HG03108 (cell line): ENCODE measurements around the gene RNF111.
"Not testable (repeated sequence)": the region's sequence is repeated elsewhere in the genome, so short reads cannot be mapped to it uniquely, and the experiment has no call there.

ENCODE experiments used
- ATAC-seq: cut with Tn5 transposase; IDR thresholded peaks from one replicate; pipeline ENCODE4 v1.9.1; 2021; ENCODE audit warnings: moderate library complexity; ENCODE audit not compliant: unreplicated experiment

Gene RNF111

DNA sequence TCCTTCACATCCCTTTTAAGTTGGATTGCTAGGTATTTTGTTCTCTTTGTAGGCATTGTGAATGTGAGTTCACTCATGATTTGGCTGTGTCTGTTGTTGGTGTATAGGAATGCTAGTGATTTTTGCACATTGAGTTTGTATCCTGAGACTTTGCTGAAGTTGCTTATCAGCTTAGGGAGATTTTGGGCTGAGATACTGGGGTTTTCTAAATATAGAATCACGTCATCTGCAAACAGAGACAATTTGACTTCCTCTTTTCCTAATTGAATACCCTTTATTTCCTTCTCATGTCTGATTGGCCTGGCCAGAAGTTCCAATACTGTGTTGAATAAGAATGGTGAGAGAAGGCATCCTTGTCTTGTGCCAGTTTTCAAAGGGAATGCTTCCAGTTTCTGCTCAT lies 139.8 kb downstream of the RNF111 start:
- ATAC-seq: not testable (repeated sequence)

DNA sequence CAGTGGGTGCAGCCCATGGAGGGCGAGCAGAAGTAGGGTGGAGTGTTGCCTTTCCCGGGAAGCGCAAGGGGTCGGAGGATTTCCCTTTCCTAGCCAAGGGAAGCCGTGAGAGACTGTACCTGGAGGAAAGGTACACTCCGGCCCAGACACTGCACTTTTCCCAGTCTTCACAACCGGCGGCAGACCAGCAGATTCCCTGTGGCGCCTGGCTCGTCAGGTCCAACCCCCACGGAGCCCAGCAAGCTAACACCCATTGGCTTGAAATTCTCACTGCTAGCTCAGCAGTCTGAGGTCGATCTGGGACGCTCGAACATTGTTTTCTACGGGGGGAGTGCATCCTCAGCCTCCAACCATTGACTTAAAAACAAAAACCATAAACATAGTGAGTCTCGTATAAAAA lies 144.0 kb downstream of the RNF111 start:
- no peak for ATAC-seq

DNA sequence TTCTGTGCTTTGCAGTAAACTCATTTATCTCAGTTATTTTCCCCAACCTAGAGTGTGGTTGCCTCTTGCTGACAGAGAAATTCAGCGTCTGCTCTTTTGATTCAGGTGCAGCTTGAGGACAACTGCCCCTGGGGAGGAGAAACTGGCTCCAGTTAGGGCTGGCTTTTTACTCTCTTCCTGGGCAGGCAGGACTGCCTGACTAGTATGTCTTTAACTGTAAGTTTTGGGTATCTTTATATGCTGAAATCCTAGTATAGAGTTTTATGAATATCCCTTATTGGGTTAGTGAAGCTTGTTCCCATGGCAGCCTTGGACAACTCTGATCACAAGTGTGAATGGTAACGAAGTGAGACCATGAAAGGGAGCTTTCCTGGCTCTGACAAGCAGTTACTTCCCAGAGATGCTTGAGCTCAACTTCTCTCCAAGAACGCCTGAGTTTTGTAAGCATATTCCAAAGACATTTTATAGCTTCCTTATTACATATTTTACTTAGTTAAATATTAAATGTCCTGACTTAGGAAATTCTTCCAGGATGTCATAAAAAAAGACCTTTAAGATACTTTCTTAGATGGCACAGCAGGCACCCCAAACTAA lies 144.6 kb downstream of the RNF111 start:
- no peak for ATAC-seq

DNA sequence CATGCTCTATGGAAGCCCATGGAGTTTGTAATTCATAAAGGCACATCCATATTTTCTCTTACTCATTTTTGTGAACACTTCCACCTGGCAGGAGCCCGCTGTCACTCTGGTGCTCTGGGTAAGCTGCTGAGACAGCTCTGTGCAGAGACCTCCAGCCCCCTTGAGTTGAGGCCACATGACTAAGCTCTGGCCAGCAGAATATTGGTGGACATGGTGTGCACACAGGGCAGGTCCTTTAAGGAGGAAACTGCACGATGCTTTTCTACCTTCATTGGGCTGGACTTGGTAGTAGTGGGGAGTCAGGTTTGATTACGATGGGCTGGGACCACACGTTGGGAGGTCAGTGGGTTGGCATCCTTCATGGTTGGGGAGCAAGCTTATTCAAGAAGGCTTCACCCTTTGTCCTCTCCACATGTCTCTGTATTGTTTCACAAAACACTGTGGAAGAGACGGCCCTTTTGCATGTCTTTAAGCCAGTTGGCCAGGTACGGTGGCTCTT lies 146.5 kb downstream of the RNF111 start:
- no peak for ATAC-seq

DNA sequence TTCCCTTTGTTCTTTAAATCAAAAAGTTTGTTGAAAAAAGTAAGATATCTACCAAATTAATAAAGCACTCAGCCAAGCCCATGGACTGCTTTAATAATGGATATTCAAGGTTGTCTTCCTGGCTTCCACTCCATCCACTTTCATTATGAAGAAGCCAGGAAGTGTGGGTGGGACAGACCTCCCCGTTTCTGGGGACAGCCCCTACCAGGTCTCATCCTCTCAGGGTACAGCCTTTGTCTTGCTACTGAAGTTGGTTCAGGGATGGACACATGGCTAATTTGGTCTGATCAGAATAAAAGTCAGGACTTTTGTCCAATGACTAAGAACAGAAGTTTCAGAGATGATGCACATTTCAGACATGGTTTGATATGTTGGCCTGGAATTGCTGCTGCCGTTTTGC lies 150.1 kb downstream of the RNF111 start:
- ATAC-seq: no peak

DNA sequence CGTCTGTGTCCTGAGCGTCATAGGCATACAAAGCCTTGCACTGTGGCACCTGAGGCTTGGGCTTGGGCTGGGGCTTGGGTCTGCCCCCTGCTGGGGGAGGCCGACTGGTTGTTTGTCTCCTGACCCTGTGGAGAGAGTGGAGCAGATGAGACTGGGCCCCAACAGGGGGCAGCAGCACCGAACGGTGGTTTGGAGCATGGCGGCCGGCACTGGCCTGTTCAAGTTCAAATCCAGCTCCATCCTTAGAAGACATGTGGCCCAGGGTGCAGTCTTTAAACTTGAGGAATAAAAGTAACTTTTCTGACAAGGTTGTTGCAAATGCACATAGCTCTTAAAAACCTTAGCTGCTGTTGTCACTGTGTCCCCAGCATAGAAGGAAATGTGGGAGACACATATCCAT lies 150.8 kb downstream of the RNF111 start:
- no peak for ATAC-seq

DNA sequence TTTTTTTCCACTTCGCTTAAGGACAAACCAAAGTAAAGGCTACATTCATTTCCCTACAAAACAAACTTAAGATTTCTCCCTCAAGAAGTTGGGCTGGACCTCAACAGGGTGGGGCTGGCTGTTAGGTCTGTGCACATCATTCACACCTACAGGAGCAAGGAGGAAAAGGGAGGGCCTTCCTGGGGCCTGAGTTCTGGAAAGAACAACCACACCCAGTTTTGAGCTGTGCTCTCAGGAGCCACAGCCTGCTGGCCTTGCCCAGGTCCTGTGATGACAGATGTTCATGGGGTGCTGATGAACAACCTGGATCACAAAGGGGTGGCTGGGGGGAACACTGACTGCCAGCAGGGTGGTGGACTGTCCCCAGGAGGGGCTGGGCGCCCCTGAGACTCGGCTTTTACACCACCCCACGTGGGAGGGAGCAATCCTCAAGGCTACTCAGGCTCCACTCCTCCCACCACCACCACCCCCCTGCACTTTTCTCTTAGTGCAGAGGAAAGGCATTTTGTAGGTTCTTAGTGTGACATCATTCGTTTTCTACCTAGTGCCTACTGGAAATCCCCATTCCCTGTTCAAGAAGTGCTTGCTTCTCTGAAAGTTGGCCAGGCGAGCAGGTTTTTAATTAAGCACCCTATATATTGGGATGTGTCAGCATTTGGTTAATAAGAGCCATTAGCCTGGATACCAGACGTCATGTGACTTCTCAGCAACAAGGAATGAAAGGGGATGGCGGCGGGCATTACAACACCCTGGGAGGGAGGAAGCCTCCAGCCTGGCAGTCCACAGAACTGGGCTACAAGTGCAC lies 153.2 kb downstream of the RNF111 start:
- ATAC-seq: no peak

DNA sequence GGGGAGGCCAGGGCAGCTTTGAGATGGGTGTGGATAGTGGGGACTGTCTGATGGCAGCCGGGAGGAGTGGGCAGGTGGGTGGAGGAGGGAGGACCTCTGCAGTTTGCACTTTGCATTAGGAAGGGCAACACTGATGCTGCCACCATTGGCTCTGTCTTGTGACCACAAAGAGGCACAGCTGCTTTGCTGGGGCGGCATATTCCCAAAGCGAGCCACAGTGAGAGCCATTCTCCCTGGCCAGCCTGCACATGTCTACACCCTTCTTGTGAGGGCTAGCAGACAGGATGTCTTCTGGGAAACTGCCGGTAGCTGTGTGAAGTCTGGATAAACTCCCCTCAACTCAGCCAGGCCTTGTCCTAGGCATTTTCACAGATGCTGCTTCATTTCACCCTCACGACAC lies 155.8 kb downstream of the RNF111 start:
- ATAC-seq: no peak

DNA sequence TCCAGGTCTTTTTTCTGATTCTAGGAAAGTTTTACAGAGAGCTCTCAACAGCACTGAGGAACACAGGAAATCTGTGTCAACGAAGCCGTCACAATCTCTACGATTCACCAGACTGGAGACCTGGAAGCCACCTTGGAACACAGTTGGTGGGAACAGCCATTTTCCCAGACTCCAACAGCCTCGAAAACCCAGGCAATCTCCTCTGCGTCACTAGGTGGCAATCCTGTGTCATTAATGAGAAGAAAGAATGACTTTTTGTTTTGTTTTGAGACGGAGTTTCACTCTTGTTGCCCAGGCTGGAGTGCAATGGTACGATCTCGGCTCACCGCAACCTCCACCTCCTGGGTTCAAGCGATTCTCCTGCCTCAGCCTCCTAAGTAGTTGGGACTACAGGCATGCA lies 157.1 kb downstream of the RNF111 start:
- not testable (repeated sequence) for ATAC-seq
